Stimulated activated naive CD4-positive, alpha-beta T cell treated with Interleukin-2 at 50 U/mL for 16 hours (primary cell): ENCODE measurements around the gene SCFD2.
"Not testable (repeated sequence)": the region's sequence is repeated elsewhere in the genome, so short reads cannot be mapped to it uniquely, and the experiment has no call there.

Experiments
- DNase-seq: peaks from one replicate; lab custom pipeline; 2025; lab: John Stamatoyannopoulos, UW

SCFD2 gene

GRCh38 chr4:53186714-53187358, 179.0 kb downstream of the SCFD2 start:
- DNase-seq, result no peak

GRCh38 chr4:53185869-53186585, 179.8 kb downstream of the SCFD2 start:
- DNase-seq, result no peak

- DNase-seq, result no peak
These were observed 182.1 kb downstream of the SCFD2 start for GRCh38 chr4:53183754-53184153.

GRCh38 chr4:53177751-53178150, 188.1 kb downstream of the SCFD2 start:
- DNase-seq, result not testable (repeated sequence)

- DNase-seq, result no peak
These were observed 190.2 kb downstream of the SCFD2 start for GRCh38 chr4:53175640-53176039.

- no peak for DNase-seq
These were observed 191.0 kb downstream of the SCFD2 start for GRCh38 chr4:53174823-53175222.

GRCh38 chr4:53173576-53173975, 192.3 kb downstream of the SCFD2 start:
- DNase-seq, result no peak

GRCh38 chr4:53171797-53172196, 194.1 kb downstream of the SCFD2 start:
- DNase-seq, result no peak

GRCh38 chr4:53169695-53170617, 195.9 kb downstream of the SCFD2 start:
- DNase-seq, result no peak

GRCh38 chr4:53168228-53168627, 197.6 kb downstream of the SCFD2 start:
- no peak for DNase-seq

- DNase-seq, result no peak
These were observed 202.9 kb downstream of the SCFD2 start for GRCh38 chr4:53162969-53163368.

GRCh38 chr4:53161787-53162433, 204.0 kb downstream of the SCFD2 start:
- no peak for DNase-seq

GRCh38 chr4:53161051-53161786, 204.6 kb downstream of the SCFD2 start:
- no peak for DNase-seq

- DNase-seq, result no peak
These were observed 209.0 kb downstream of the SCFD2 start for GRCh38 chr4:53156896-53157295.

- DNase-seq, result no peak
These were observed 213.4 kb downstream of the SCFD2 start for GRCh38 chr4:53152467-53152866.

GRCh38 chr4:53151489-53151788, 214.4 kb downstream of the SCFD2 start:
- DNase-seq, result no peak

- DNase-seq, result no peak
These were observed 215.0 kb downstream of the SCFD2 start for GRCh38 chr4:53150631-53151488.

GRCh38 chr4:53147711-53148110, 218.2 kb downstream of the SCFD2 start:
- no peak for DNase-seq

GRCh38 chr4:53147197-53147596, 218.7 kb downstream of the SCFD2 start:
- no peak for DNase-seq

- DNase-seq, result no peak
These were observed 224.6 kb downstream of the SCFD2 start for GRCh38 chr4:53141308-53141707.

- DNase-seq, result not testable (repeated sequence)
These were observed 226.6 kb downstream of the SCFD2 start for GRCh38 chr4:53139256-53139655.
